Hippocampal formation (tissue), 2 donors: ENCODE data around the gene EPHX1.

Experiments
- DNase-seq, 2 donors: peaks; one replicate each; lab custom pipeline; 2025; lab: John Stamatoyannopoulos, UW

Gene EPHX1

DNA sequence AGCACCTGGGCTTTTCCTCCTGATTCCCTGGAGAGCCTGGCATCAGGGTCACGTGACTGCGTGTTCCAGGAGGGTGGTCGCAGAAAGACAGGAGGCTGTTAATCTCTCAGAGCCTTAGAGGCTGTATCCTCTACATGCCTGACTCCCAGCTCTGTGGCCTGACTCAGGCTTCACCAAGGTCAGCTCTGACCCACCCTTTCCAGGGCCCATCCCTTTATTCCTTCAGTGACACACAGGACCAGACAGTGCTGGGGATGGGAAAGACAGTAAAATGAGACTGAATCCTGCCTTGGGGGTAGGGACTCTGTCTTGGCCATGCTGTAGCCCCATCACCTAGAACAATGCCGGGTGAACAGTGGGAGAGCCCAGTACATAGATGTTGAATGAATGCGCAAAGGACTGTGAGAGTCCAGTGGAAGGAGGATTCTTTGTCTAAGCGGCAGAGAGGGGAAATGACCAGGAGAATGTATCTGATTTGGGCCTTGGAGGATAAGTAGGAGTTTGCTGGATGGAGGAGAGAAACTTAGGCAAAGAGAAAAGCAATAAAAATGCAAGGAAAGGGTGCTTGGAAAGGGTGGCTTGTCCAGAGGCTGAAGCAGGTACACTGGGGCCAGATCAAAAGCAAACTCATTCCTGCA is 33.0 kb downstream of the EPHX1 start:
- DNase-seq: no peak

DNA sequence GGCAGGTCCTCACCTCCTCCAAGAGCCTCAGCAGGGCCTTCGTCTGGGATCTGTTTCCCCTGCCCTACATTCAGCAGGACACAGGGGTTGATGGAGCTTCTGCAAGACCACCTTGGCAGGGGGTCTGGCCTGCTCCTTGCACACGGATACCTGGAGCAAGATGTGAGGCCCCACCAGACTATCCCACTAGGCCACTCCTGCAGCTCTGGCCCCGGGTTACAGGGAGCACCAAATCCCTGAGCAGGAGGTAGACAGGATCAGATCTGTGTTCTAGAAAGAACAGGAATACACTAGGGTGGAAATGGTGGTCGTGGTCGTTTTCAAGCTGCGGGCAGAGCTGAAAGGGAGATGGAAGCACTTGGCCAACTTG is 33.5 kb downstream of the EPHX1 start:
- no peak for DNase-seq

DNA sequence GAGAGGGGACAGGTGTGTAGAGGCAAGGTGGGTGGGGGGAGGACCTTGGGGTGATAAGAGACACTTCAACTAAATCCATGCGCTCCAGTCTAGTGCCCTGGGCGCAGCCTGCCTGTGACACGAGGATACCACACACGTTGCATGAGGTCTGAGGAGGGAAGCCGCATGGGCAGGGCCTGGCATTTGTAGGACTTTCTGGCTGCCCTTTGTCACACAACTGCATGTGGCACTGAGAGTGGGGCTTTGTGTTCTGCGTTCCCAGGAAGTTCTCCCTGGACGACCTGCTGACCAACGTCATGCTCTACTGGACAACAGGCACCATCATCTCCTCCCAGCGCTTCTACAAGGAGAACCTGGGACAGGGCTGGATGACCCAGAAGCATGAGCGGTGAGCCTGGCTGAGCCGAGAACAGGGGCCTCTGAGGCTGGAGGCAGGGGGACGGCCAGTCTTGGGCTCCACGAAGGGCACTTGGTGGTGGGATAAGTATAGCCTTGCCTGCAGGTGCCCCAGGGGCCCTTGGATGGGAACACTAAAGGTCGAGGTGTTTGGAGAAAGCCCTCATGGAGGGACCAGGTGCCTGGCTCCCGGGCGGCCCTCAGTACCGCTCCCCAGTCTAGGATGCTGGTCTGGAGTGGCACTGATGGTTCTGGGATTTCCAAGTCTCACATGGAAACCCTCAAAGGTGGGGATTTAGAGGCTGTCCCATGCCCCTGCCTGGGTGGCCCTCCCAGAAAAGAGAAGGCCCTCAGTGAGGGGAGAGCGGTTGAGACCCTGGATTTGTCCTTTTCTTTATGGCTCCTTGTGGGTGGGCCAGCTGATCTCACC is 34.5 kb downstream of the EPHX1 start:
- no peak for DNase-seq

- DNase-seq: no peak
Observed at GRCh38 chr1:225845097-225845496, 35.2 kb downstream of the EPHX1 start.

DNA sequence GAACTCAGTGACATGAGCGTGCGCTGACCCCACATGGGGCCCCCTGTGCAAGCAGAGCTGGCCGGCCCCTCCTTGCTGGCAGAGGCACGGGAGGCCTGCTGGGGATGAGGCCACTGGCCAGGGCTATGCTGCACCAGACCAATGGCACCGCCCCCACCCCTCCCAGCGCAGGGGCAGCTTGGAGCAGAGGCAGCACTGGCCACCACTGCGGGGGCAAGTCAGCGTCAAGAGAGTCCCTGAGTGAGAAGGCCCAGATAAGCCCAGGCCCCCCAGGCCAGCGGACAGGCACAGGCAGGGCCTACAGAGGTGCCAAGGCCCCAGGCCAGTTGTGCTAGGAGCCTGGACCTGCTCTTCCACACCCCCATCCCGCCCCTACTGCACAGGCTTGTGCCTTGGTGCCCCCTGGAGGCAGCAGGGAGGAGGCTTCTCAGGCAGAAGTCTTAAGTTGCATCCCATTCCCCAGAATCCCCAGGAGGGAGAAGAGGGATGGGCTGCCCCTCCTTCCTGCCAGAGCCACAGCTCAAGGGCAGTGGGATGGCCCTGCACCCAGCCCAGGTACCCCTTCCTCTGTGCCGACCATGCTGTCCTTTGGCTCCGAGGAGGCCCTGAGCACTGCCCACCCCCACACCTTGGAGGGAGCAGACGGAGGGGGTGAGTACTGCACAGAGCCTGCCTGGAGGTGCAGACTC is 35.8 kb downstream of the EPHX1 start:
- DNase-seq: peak in 1 of 2 donors; percentile 59

DNA sequence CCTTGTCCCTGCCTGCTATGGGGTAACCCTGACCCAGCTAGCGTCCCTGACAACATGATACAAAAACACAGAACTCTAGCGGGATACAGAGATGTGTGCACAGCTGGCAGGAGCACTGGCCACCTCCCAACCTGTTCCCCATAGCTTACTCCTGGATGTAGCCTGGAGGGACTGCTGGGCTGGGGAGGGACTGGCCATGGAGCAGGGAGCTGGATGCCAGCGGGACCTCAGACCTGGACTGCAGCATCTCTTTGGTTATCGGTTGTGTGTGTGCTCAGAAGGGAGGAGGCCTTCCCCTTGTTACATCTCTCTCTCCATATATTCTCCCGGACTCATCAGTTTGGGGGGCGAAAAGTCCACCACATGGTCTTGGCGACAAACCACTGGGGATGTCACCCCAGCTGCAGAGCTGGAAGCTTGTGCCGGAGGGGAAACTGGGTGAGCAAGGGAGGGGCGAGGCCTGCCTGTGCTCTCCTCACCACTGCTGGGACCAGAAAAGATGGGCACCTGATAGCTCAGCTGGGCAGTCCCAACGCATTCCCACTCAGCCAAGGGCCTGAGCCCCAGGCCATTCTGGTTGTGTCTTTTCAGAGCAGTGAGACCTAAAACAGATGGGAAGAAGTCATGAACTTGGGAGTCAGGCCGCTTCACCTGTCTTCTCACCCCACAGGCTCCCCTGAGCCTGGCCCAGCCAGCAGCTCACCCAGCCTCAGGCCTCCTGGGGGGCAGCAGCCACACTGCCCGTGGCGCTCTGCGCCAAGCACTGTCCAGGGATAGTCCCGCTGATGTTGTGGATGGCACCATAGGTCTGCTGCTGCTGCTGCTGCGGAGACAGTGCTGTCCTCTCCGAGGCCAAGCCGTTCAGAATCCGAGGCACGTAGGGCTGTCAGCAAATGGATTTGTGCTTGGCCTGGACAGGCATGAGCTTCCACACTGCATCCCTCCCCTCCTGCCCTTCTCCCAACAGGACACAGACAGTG is 36.7 kb downstream of the EPHX1 start:
- no peak for DNase-seq

DNA sequence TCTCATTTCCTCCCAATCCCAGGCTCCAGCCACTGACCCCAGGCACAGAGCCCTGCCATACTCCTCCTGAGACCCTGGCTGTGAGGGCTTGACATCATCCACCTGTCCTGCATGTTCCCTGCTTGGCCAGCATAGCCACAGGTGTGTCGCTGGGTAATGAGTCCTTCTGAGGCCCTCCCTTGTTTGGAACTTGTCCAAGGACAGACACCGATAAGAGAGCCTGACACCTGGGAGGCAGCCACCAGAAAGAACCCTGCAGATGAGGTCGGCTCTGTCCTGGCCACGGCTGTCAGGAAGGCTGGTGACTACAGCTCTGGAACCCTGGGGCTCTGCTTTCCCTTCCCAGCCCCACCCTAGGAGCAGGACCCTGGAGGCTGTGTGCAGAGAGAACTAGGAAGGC is 37.7 kb downstream of the EPHX1 start:
- no peak for DNase-seq

DNA sequence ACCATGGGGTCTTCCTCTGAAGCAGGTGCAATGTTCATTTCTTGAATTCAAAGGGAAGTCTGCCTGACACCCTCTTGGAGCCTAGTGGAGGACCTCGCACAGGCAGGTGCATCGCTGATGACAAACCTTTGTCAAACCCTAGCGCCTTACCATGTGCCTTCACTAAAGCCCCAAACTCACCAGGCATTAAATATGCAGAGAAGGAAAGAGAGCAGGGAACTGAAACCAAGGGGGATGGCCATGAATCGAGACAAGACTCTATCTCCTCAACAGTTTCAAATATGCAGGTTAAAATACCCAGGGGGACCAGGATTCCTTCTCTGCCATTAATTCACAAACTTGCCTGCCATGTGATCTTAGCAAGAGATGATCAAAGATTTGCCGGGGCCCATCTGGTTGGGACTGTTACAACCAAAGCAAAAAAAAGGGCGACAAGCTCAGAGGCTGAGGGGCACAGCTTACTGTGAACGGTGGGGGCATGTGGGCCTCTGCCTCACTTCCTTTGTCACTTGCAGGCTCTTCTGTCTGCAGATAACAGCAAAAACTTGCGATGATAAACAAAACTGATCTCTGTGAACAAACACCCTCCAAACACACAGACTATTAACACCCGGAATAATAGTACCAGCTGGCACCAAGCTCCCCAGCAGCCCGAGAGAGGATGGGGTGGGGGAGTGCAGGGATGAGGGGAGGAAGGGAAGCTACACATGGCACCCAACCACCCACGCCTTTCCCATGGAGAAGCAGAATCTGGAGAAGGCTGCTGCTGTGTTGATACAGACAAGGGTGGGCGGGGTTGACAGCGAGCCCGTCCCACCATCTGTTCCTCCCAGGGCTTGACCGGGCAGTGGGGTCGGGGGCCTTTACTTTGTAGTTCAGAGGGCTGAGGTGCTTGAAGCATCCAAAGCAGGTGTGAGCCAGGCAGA is 38.4 kb downstream of the EPHX1 start:
- DNase-seq: peak; percentile 80 to 84

DNA sequence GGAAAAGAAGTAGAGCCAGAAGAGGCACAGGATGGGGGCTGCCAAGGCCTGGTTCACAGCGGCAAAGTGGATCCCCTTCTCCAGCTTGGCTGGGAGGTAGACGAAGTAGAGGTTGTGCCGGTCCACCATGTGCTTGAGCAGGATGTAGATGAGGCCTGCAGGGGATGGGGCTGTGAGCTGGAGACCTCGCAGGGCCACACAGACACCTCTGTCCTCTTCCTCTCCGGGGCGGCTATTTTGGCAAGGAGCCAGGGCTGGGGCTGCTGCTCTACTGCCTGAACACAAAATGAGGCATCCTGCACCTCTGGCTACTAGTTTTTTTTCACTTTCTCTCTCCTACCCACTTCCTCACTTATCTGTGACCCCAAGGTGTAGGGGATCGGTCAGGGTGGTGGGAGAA is 40.0 kb downstream of the EPHX1 start:
- DNase-seq: no peak

GRCh38 chr1:225850370-225850769 is 40.4 kb downstream of the EPHX1 start:
- DNase-seq: no peak

- DNase-seq: no peak
Observed at GRCh38 chr1:225851805-225852204, 41.9 kb downstream of the EPHX1 start.

- no peak for DNase-seq
Observed at GRCh38 chr1:225852413-225853124, 42.6 kb downstream of the EPHX1 start.

- no peak for DNase-seq
Observed at GRCh38 chr1:225853441-225853840, 43.5 kb downstream of the EPHX1 start.

- DNase-seq: peak in 1 of 2 donors; percentile 59
Observed at GRCh38 chr1:225855503-225856300, 45.8 kb downstream of the EPHX1 start.

DNA sequence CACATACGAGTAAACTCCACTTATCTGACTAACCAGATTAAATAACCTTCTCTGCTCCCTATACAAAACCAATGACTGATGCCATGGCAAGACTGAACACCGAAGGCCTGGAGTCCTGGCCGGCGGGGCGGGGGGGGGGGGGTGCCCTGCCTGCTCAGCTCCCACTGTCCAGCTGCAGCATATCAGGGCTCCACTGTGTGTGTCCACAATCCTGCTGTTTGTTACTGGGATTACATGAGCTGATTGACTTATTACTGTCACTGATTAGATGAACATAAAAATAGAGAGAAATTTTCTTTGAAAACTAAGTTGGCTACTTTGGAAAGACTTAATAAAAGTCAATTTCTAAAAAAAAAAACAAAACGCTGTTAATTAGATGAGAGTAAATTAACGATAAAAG is 47.3 kb downstream of the EPHX1 start:
- peak; percentile 62 to 69 for DNase-seq

- no peak for DNase-seq
Observed at GRCh38 chr1:225859151-225859550, 49.2 kb downstream of the EPHX1 start.

DNA sequence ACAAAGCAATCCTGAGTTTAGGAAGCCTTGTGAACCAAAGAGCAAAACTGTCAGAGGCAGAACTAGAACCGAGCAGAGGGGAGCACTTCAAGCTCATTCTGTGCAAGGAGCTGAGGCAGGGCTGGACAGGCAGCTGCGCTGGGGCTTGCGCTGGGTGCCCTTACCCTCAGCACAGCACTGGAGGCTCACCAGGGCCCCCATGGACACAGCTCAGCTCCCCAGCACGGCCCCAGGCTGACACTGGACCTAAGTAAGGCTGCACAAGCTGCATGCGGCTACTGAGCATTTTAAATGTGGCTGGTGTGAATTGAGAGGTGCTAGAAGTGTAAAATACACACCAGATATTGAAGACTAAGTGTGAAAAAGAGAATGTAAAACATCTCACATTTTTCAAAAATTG is 50.2 kb downstream of the EPHX1 start:
- no peak for DNase-seq

DNA sequence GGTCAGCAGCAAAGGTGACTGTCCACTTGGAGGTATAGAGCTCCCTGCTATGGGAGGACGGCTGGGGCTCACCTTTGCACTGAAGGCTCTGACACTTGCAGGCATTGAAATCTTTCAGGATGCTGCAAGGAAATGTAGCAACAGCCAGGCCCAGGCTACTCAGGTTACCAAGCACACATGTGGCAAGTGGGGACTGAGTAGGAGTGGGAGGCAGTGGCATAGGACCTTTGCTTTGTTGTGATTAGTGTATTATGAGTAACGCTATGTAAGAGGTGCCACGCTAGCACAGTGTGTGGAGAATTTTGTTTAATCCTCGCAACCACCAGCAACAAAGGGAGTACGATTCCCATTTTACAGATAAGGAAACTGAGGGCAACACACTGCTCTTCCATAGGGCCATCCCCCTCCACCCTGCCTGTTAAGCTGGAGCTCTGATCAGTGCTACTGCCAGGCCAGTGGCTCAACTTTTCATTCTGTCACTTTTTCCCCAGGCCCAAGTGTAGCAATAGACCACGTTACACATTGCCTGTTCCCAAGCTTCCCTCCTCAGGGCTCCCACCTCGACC is 51.0 kb downstream of the EPHX1 start:
- DNase-seq: no peak
